Mammary epithelial cell (primary cell): ENCODE measurements around the gene XYLT1.

ENCODE experiments used
- CTCF ChIP-seq, 2 donors: IDR thresholded peaks in 1 of 2; conservative IDR thresholded peaks in 1 of 2; 2 replicates each; pipeline ENCODE4 v1.5.1; 2011 to 2012; ENCODE audit warnings: inconsistent platforms in 2 of 2, low read length in 2 of 2, mild to moderate bottlenecking in 2 of 2, control low read depth in 1 of 2, low read depth in 1 of 2; ENCODE audit not compliant: insufficient read depth in 1 of 2; ENCODE audit errors: extremely low read depth in 1 of 2
- EZH2 ChIP-seq: IDR thresholded peaks from 2 replicates; pipeline ENCODE4 v1.6.1; 2012; ENCODE audit warnings: low read length, inconsistent platforms, borderline replicate concordance

GRCh38 chr16:17171250-17172143, 299.3 kb downstream of the XYLT1 start:
- TF ChIP-seq CTCF (conservative IDR thresholded peaks at IDR 0.05 in 1 of 2, IDR thresholded peaks at IDR 0.05 in 1 of 2; ENCODE audit: extremely low read depth in 1 of 2, insufficient read depth in 1 of 2, low read depth in 1 of 2, low read length in 2 of 2) (no peak), EZH2 (no peak)
